ENCODE data around the gene RPL13.
"Not testable (repeated sequence)": the region's sequence is repeated elsewhere in the genome, so short reads cannot be mapped to it uniquely, and the experiment has no call there.

Gene RPL13

GRCh38 chr16:89562939-89563338 lies 2.5 kb downstream of the RPL13 start:
- FAIRE-seq = no peak
- DNase-seq (ENCODE audit: low spot score) = no peak

GRCh38 chr16:89563639-89564392 lies 3.3 kb downstream of the RPL13 start:
- no peak for FAIRE-seq
- no peak for DNase-seq (ENCODE audit: low spot score)

DNA sequence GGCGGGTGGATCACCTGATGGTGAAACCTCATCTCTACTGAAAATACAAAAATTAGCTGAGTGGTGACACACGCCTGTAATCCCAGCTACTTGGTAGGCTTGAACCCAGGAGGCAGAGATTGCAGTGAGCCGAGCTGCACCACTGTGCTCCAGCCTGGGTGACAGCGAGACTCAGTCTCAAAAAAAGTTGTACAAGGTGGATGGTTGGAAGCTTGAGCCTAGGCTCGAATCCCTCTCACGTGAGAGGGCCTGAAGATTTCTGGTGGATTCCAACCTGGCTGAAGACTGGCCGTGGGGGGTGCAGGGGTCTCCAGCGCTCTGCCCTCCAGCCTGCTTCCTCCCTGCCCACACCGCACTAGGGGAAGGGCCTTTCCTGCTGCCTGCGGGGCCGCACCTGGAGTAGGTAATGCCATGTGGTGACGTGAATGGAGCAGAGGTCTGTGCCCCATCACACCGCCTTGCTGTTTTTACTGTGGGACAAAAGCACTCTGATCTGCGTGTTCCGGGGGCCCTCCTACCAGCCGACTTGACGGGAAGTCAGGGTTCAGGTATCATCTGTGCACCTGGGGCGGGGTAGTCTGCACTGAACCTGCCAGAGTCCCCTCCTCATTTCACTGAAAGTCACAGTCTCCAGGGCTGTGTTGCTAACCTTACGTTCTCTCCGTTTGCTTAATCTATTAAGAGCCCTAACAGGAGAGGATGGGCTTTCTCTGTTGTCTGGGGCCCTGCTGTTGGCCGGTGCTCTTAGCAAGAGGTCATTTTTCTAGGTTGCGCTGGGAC lies 4.2 kb downstream of the RPL13 start:
- DNase-seq (ENCODE audit: low spot score) (no peak), FAIRE-seq (no peak)

- DNase-seq (ENCODE audit: low spot score) (no peak), FAIRE-seq (no peak)
These were observed 4.7 kb downstream of the RPL13 start for GRCh38 chr16:89565256-89565505.

GRCh38 chr16:89565506-89566372 lies 5.3 kb downstream of the RPL13 start:
- FAIRE-seq (no peak), DNase-seq (ENCODE audit: low spot score) (peak; percentile 41)

DNA sequence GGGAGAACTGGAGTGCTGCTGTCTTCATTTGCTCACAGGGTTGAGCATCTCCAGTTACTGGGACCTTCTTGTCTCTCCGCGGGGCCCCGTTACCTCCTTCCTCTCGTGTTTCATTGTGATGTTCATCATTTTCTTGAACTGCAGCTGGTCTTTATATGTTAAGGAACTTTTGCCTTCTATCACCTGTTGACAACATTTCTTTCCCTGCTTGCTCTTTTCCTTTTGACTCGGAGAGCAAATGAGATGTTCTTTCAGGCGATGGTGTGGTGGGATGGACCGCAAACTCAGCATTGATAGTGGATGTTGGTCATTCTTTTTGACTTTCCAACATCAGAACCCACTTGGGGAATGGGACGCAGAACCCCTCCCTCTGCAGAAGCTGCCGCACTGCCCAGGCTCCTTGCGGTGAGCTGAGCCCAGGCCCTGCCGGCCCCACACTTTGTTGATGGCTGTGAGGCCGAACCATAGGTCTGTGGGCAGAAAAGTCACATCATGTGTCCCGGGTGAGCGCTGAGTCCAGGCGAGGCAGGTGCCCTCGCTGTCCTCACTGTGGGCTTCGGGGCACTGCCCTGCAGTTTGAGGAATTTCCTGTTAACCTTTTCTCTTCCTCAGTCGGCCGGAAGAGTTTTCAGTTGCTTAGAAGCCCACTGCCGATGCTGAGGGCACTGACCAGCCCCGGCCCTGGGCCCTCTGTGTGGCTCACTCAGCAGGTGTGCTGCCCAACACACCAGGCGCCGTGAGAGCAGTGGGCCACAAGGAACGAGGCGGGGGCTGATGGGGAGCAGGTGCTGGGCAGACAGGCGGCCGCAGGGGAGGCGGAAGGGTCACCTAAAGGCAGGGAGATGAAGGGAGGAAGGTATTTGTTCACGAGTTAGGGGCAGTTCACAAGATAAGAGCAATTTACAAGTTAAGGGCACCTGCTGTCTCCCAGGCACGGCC lies 7.4 kb downstream of the RPL13 start:
- DNase-seq (ENCODE audit: low spot score) (no peak), FAIRE-seq (no peak)

DNA sequence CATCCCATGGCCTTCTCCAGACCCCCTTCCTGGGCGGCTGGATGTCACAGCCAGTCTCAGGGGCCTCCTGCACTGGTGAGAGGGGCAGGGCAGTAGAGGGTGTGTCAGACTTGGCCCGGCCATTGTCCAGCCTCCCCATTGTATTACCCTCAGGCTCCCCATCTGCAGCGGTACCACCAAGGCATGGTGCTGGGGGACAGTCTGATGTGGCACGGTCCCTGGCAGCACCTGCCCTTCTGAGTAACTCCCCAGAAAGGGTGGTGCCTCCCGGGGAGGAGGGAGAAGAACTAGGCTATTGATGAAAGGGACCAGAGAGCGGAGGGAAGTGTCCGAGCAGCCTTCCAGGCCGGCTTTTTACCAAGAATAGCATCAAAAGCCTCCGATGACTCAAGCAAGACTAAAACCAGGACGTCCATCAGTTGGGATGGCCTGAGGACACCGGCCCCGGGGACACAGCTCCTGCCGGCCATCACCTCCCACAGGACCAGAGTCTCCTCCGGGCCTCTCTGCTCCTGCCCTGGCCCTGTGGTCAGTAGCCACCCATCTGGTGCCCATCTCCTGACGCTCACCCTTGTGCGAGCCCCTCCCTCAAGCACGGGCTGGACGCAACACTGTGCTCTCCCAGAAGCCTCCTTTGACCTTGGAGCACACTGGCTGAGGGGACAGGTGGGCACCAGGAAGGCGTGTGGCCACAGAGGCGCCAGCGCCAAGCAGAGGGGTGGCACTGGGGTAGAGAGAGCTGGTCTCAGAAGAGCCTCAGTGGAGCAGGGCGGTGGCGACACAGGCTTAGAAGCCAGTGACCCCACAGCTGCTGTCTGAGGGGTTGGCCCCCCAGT lies 9.2 kb downstream of the RPL13 start:
- no peak for FAIRE-seq
- no peak for DNase-seq (ENCODE audit: low spot score)

DNA sequence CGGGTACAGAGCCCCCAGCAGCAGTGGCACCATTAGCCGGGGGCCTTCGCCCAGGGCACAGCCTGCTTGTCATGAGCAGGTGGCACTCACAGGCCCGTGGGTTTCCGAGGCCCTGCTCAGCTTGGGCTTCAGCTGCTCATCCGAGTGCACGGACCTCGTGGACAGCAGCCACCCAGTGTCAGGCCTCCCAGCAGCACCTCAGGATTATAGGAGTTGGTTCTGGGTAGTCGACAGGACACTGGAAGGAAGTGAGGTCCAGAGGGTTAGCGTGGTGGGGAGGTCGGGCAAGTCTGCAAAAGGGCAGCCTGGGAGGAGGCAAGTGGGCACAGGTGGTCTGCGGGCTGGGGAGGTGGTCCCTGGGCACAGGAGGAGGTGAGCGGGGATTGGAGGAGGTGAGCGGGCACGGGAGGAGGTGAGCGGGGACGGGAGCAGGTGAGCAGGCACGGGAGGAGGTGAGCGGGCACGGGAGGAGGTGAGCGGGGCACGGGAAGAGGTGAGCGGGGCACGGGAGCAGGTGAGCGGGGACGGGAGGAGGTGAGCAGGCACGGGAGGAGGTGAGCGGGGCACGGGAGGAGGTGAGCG lies 10.0 kb downstream of the RPL13 start:
- no peak for DNase-seq (ENCODE audit: low spot score)
- no peak for FAIRE-seq

DNA sequence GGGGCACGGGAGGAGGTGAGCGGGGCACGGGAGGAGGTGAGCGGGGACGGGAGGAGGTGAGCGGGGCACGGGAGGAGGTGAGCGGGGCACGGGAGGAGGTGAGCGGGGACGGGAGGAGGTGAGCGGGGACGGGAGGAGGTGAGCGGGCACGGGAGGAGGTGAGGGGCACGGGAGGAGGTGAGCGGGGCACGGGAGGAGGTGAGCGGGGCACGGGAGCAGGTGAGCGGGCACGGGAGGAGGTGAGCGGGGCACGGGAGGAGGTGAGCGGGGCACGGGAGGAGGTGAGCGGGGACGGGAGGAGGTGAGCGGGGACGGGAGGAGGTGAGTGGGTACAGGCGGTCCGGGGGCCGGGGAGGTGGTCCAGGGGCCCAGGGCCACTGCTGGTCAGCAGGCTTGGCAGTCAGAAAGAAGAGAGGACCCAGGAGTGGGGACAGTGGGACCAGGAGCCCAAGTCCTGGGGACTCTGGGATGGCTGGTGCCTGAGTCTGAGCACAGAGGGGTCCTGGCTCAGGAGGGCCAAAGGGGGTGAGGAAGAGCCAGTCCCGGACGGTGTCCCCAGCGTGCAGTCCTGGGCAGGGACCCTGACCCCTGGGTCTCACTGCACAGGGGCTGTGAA lies 10.6 kb downstream of the RPL13 start:
- FAIRE-seq; DNase-seq (ENCODE audit: low spot score): not testable (repeated sequence)

DNA sequence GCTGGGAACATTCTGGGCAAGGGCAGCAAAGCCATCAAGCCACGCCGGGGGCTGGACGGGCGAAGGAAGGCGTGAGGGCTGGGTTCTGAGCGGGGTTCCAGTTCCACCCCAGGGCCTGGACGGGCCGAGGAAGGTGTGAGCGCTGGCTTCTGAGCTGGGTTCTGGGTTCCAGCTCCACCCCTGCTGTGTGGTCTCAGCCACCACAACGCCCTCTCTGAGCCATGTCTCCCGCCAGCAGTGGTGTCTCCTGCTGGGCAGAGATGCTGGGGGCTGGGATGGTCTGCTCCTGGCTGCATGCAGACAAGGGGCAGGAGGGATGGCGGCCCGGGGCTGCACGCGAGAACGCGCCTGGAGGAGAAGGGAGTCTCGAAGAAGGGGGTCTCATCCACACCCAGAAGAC lies 11.2 kb downstream of the RPL13 start:
- DNase-seq (ENCODE audit: low spot score) (no peak), FAIRE-seq (no peak)

- DNase-seq (ENCODE audit: low spot score) = no peak
These were observed 11.6 kb downstream of the RPL13 start for GRCh38 chr16:89572073-89572484.

GRCh38 chr16:89572485-89573205 lies 12.2 kb downstream of the RPL13 start:
- FAIRE-seq (no peak), DNase-seq (ENCODE audit: low spot score) (no peak)

More at GRCh38 chr16:89572073-89572484, 11.6 kb downstream of the RPL13 start:
- FAIRE-seq = no peak

- DNase-seq (ENCODE audit: low spot score) (no peak), FAIRE-seq (no peak)
These were observed 13.6 kb downstream of the RPL13 start for GRCh38 chr16:89573826-89574680.

GRCh38 chr16:89574681-89575246 lies 14.3 kb downstream of the RPL13 start:
- no peak for FAIRE-seq
- DNase-seq (ENCODE audit: low spot score) = no peak

GRCh38 chr16:89575247-89576152 lies 15.0 kb downstream of the RPL13 start, which contains the start of gene CPNE7:
CPNE7 (plus strand) TSS chr16:89575758; CDS start chr16:89575898, 140 bp downstream.
- DNase-seq (ENCODE audit: low spot score) = no peak
- FAIRE-seq = no peak
